ENCODE results near the gene UBQLN3.

The UBQLN3 gene

DNA sequence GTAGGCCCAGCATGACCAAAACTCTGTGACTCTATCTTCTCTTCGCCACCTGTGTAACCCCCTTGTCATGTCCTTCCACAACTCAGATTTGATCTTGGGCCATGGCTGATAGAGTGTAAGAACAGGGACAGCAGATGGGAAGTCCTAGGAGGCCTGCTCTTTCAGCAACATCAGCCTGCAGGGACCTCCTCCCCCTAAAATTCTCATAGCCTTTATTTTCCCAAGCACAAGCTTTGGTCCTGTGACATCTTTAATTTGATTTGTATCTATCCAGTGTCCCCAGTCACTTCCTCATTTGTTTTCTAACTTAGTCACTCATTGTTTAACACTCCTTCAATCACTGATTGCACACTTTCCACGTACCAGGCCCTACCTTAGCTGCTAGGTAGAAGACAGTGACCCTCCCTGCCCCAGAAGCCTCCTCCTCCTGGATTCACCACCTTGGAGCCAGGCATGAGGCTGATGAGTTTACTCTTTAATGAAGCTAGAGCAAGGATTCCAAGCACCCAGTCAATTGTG lies 5.3 kb downstream of the UBQLN3 start:
- no peak for DNase-seq

DNA sequence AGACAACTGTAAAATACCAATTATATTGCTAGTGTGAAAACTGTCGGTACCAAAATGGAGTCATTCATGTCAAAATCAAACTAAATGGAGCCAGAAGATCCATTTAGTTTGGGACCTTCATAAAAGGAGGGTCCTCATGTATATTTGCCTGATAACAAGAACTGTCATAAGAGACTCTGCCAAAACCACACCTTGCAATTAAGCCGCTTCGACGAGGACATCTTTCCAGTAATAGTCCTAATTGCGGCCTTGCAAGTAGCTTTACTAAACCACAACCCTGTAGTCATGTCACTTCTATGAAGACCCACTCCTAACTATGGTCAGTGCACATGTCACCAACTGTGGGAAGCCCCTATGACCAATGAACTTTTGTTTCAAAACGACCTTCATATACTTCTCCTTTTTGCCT lies 9.4 kb downstream of the UBQLN3 start:
- no peak for DNase-seq

- no peak for DNase-seq
Observed at GRCh38 chr11:5499671-5500070, 10.1 kb downstream of the UBQLN3 start.

GRCh38 chr11:5489576-5490357 lies 20.0 kb downstream of the UBQLN3 start:
- DNase-seq = no peak

- no peak for DNase-seq
Observed at GRCh38 chr11:5488798-5489399, 20.9 kb downstream of the UBQLN3 start.

GRCh38 chr11:5488385-5488784 lies 21.4 kb downstream of the UBQLN3 start, which contains the start of gene OR52D1:
TSS of gene OR52D1 (plus strand) at chr11:5488685. CDS start at chr11:5488707, 22 bp downstream.
- DNase-seq = no peak

- DNase-seq = no peak
Observed at GRCh38 chr11:5486421-5486820, 23.3 kb downstream of the UBQLN3 start.

GRCh38 chr11:5486003-5486402 lies 23.8 kb downstream of the UBQLN3 start:
- DNase-seq = no peak

- DNase-seq = no peak
Observed at GRCh38 chr11:5476186-5476819, 33.5 kb downstream of the UBQLN3 start.

DNA sequence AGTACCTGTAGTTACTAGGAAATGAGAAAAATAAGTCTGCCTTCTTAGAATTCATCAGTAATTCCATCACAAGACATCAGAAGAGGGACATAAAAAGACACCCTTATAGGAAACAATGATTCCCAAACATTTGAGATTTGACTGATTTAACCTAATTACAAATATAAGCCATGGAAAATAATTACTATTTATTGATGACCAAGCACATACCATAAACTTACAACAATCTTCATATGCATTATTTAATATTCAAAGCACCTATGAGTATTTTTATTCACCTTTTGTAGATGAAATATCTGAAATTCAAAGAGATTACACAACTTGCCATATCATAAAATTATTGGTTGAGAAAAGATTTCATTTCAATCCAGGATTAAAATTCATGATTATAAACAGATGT lies 35.8 kb downstream of the UBQLN3 start:
- no peak for DNase-seq

GRCh38 chr11:5467527-5467926 lies 42.2 kb downstream of the UBQLN3 start:
- DNase-seq = no peak

GRCh38 chr11:5460983-5461621 lies 48.7 kb downstream of the UBQLN3 start:
- no peak for DNase-seq

Data from NCI-H1092 treated with DMSO at 0.1 percent for 48 hours (cell line).